GM12864 (cell line): ENCODE measurements around the gene RCN2.
"Not testable (repeated sequence)": the region's sequence is repeated elsewhere in the genome, so short reads cannot be mapped to it uniquely, and the experiment has no call there.

ENCODE experiments used
- DNase-seq: peaks from one replicate; pipeline ENCODE4 v3.0.0-alpha.2; 2011; ENCODE audit warnings: low read depth
- H3K4me3 ChIP-seq: 2 replicates; pipeline ENCODE4 v1.5.1; 2011; ENCODE audit warnings: mild to moderate bottlenecking, low read depth, low read length, control low read depth
- CTCF ChIP-seq: IDR thresholded peaks from 2 replicates; pipeline ENCODE4 v1.5.1; 2011; ENCODE audit warnings: low read depth, mild to moderate bottlenecking, moderate library complexity, low read length, control low read depth, inconsistent platforms; ENCODE audit errors: missing control alignments

Gene RCN2

GRCh38 chr15:76931397-76932134, at the start of gene RCN2:
TSS of gene RCN2 (plus strand) at chr15:76931749. CDS start at chr15:76931842, 93 bp downstream.
- peak within 1 kb of the TSS; percentile 86 for H3K4me3 ChIP-seq
- DNase-seq = peak; percentile 72
- TF ChIP-seq CTCF = no peak

GRCh38 chr15:76885212-76885611, 46.3 kb upstream of the RCN2 start:
- no peak for DNase-seq
- no peak overlapping the region for H3K4me3 ChIP-seq
- no peak for TF ChIP-seq CTCF

GRCh38 chr15:76887280-76888141, 44.0 kb upstream of the RCN2 start:
- H3K4me3 ChIP-seq = not testable (repeated sequence)

GRCh38 chr15:76892836-76893235, 38.7 kb upstream of the RCN2 start:
- not testable (repeated sequence) for DNase-seq, H3K4me3 ChIP-seq

More at GRCh38 chr15:76887280-76888141, 44.0 kb upstream of the RCN2 start:
- DNase-seq = not testable (repeated sequence)

- no peak overlapping the region for H3K4me3 ChIP-seq
- DNase-seq = no peak
- TF ChIP-seq CTCF = no peak
These were observed 37.4 kb upstream of the RCN2 start for GRCh38 chr15:76894174-76894573.

- TF ChIP-seq CTCF = no peak
- no peak overlapping the region for H3K4me3 ChIP-seq
- DNase-seq = no peak
These were observed 33.4 kb upstream of the RCN2 start for GRCh38 chr15:76898102-76898501.

GRCh38 chr15:76899176-76899930, 32.2 kb upstream of the RCN2 start:
- not testable (repeated sequence) for DNase-seq, H3K4me3 ChIP-seq

GRCh38 chr15:76899931-76900310, 31.6 kb upstream of the RCN2 start:
- not testable (repeated sequence) for DNase-seq, H3K4me3 ChIP-seq

GRCh38 chr15:76901965-76902364, 29.6 kb upstream of the RCN2 start:
- no peak for DNase-seq
- TF ChIP-seq CTCF = no peak
- no peak overlapping the region for H3K4me3 ChIP-seq
